ENCODE results near the gene ZNF431.

GRCh38 chr19:21092109-21092508, 49.7 kb upstream of the ZNF431 start:
- no peak for TF ChIP-seq EZH2 (IDR thresholded peaks at IDR 0.05)
- TF ChIP-seq CTCF (IDR thresholded peaks at IDR 0.05), result no peak
- no peak for TF ChIP-seq EZH2phosphoT487 (IDR thresholded peaks at IDR 0.05)
